GM19238 (cell line): ENCODE results near the gene MLC1.

Experiments used
- DNase-seq: peaks from one replicate; pipeline ENCODE4 v3.0.0; 2011; ENCODE audit warnings: low spot score; ENCODE audit not compliant: insufficient read length

Gene MLC1

GRCh38 chr22:50078246-50078645 lies 7.0 kb downstream of the MLC1 start:
- no peak for DNase-seq

GRCh38 chr22:50076646-50077535 lies 8.3 kb downstream of the MLC1 start:
- no peak for DNase-seq

- DNase-seq = no peak
Measured at GRCh38 chr22:50074551-50075530, 10.4 kb downstream of the MLC1 start.

- DNase-seq = no peak
Measured at GRCh38 chr22:50074056-50074455, 11.2 kb downstream of the MLC1 start.

DNA sequence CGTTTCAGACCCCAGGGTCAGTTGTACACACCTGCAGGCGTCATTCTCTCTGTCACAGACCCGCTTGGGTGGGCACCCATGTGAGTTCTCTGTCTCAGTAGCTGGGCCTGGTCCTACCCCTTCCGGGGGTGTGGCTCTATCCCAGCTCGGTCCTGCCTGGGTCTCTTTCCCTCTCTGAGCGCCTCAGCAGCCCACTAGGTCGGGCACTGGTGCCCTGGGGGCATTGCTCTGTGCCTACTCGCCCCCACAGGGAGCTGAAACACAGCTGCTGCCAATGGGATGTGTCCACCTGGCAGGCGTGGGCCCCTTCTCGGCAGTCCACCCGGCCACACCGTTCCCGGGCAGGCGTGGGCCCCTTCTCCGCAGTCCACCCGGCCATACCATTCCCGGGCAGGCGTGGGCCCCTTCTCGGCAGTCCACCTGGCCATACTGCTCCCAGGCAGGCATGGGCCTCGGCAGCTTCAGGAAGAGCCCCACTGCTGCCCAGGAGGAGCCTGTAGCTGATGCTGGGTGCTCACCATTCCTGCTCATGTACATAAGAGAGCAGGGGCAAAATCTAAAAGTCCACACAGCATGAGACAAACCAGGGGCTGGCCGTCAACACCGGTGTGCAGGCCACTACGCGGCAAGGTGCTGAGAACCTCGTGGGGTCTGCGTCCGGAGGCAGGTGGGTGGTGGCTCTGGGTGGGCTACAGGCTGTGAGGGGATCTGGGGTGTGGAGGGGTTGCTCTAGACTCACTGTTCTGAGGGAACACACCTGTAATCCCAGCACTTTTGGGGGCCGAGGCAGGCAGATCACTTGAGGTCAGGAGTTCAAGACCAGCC lies 12.3 kb downstream of the MLC1 start:
- no peak for DNase-seq

- no peak for DNase-seq
Measured at GRCh38 chr22:50072167-50072555, 13.1 kb downstream of the MLC1 start.

DNA sequence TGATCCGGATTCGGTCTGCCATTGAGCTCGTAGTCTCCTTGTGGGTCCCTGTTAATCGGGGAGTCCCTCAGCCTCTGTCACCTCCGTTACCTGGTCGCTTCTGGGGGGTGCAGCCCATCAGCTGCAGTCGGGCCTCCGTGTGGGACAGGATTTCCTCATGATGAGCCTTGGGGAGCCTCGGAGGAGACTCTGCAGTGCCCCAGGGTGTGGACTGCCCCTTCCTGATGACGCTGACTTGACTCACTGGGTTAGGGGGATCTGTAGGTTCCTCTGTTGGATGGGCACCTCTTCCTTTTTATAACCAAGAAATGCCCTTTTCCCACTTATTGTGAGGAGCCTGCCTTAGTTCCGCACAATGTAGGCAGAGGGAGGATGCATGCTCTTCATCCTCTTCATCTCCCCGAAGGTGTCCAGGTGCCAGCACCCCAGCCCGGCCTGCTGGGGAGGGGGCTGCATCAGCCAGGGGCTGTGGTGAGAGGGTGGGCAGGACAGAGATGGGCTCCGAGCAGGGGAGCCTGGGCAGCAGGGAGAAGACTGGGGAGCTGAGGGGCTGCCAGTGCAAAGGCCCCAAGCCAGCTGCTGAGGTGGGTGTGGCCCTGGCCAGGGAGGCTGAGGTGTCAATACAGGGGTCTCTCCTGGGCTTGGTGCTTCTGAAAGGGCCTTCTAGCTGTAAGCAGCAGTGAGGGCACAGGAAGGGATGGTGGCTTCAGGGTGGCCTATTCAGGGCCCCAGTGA lies 13.6 kb downstream of the MLC1 start:
- DNase-seq = no peak

DNA sequence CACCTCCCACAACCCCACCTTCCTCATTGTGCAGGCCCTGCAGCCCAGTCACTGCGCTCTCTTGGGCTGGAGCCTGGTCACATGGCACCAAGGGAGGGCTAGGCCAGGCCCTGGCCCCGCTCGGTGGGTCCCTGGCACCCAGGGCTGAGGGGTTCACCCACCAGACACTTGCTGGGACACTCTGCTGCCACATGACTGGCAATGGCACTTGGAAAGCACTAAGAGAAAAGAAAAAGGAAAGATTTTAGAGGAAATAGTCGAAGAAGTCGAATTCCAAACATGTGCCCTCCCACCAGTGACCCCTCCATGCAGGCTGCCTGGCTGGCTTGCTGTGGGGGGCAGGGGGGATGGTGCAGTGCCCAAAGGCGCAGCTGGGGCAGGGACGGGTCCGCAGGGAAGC lies 14.9 kb downstream of the MLC1 start:
- DNase-seq = no peak

DNA sequence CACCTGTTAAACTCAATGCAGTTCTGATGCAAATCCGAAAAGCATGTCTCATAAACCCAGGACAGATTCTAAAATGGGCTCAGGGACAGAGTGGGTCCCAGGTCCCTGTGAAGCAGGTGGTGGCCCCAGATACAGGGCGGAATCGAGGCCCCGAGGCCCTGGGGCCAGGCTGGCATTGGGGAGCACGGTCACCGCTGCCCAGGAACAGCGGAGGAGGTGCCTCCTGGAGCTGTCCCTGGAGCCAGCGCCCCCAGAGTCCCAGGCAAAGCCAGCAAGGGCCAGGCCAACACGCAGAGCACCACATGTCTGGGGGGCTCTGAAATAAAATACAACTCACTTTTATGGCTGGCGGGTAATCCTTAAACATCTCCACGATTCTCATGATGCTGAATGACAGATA lies 17.1 kb downstream of the MLC1 start:
- DNase-seq = no peak

DNA sequence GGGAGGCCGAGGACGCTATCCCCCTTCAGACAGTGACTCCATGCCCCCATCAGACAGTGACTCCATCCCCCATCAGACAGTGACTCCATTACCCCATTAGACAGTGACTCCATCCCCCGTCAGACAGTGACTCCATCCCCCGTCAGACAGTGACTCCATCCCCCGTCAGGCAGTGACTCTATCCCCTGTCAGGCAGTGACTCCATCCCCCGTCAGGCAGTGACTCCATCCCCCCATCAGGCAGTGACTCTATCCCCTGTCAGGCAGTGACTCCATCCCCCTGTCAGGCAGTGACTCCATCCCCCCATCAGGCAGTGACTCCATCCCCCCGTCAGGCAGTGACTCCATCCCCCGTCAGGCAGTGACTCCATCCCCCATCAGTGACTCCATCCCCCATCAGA lies 18.0 kb downstream of the MLC1 start:
- DNase-seq = no peak

- DNase-seq = no peak
Measured at GRCh38 chr22:50064453-50064852, 20.8 kb downstream of the MLC1 start.

- DNase-seq = no peak
Measured at GRCh38 chr22:50063589-50064393, 21.4 kb downstream of the MLC1 start.

DNA sequence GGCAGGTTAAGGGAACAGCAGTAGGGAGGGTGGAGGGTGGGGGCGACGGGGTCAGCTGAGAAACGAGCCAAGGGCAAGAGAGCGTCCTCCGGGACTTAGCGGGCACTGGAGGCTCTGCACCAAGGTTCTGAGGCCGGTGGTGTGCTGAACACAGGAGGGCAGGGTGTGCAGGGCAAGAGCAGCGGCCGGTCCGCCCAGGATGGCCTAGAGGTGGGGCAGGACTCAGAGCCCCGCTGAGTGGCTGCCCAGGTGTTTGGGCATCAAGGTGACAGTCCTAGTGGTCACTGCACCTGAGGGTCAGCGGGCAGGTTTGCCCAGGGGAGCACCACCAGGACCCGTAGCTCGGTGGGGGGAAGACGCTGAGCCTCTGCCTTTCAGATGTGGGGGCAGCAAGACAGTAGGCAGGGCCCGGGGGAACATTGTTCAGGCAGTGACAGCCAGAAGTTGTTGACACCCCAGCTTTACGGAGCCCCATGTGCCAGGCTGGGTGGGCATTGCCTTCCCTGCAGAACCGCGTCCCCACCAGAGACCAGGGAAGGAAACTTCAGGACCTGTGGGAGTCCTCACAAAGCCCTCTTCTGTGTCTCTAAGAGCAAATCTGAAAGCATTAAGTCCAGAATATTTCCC lies 22.6 kb downstream of the MLC1 start:
- DNase-seq = no peak

GRCh38 chr22:50061824-50062355 lies 23.3 kb downstream of the MLC1 start:
- no peak for DNase-seq

DNA sequence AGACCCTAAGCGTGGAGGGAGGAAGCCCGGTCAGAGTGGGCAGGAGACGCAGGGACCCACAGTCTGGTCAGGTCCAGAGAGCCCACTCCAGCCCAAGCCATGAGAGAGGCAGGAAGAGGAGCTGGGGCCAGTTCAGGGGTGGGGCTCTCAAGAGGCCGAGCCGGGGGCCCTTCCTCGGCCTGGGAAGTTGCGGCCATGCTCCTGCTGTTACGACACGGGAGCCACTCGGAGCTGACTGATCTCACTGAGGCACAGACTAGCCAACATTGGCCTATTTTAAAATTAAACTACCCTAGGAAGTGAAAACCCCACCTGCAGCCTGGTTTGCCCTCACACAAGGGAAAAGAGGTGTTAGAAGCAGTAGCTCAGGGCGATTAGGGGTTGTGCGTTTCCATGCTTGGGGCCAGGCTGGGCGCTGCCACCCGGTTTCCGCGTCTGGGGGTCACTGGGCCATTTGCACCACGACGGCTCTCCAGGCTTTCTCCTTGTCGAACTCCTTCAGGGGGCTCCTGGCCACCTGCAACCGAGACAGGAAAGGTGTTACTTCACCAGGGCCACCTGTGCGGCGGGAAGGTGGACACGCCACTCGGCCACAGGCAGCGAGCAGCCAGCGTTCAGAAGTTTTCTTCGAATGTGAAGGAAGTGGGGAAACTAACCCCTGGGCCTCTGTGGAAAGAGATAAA lies 23.9 kb downstream of the MLC1 start:
- no peak for DNase-seq

GRCh38 chr22:50060441-50061140 lies 24.6 kb downstream of the MLC1 start:
- no peak for DNase-seq

- DNase-seq = no peak
Measured at GRCh38 chr22:50059881-50060262, 25.4 kb downstream of the MLC1 start.
